ENCODE data around the gene EFCAB14. TPM values are rescaled to one million over a fixed set of nuclear protein-coding genes. Genes with fewer than 3 reads are reported as not detected.
A peak's percentile ranks its signal among the peaks of the same experiment; 100 is the strongest.

EFCAB14 gene
- total RNA-seq (81.7 and 81.9 TPM in 2 replicates), polyA plus RNA-seq (28.7 and 30.0 TPM in 2 replicates), polyA minus RNA-seq (50.9 and 58.0 TPM in 2 replicates), Bru-seq, nascent RNA (percentile 92 among the genes with signal in this experiment), BruChase-seq, experiment 1, labeled RNA remaining after a 6-hour chase (percentile 95 among the genes with signal in this experiment), BruChase-seq, experiment 2, labeled RNA remaining after a 2-hour chase (percentile 91 among the genes with signal in this experiment)
- polyA plus RNA-seq (2011; cell fraction: cytosol; rRNA removed), result 31.2 and 35.1 TPM in 2 replicates
- polyA plus RNA-seq (2011; cell fraction: nucleus; rRNA removed), result 34.6 and 41.2 TPM in 2 replicates
- 32.4 and 40.1 TPM in 2 replicates for polyA plus RNA-seq (2012)
- polyA minus RNA-seq (2011; cell fraction: cytosol; rRNA and poly(A)+ RNA removed), result 27.1 TPM
- polyA minus RNA-seq (2011; cell fraction: nucleus; rRNA and poly(A)+ RNA removed), result 38.6 and 39.4 TPM in 2 replicates
- long read RNA-seq, full-length matches to known transcripts, result 34 of 97 reads
- long read RNA-seq, partial matches to known transcripts, result 49 of 97 reads
- long read RNA-seq, other reads (novel, unspliced or antisense), result 14 of 97 reads

- POLR2A ChIA-PET, result no interaction called here
- Histone ChIP-seq H2AFZ (ENCODE audit: low read depth, low read length) (peak within 1 kb of the TSS; percentile 86), H3K4me3 (replicated peaks in 1 of 3; ENCODE audit: insufficient read depth in 1 of 3, low read depth in 1 of 3, low read length in 3 of 3) (peak within 1 kb of the TSS; percentile 63 to 96 (median 83)), H3K79me2 (ENCODE audit: control insufficient read depth, insufficient read depth, low read length) (peaks cover 25% of the 10 kb centered on the region), H3K4me1 (ENCODE audit: control insufficient read depth, extremely low read depth, insufficient read depth, low read length) (peaks cover 33% of the 10 kb centered on the region), H3K27me3 (ENCODE audit: control insufficient read depth in 2 of 2, insufficient read depth in 2 of 2, low read length in 2 of 2) (peaks cover 0 to 6% of the 10 kb centered on the region in 2 experiments), H3K36me3 (ENCODE audit: control insufficient read depth in 2 of 2, extremely low read depth in 1 of 2, insufficient read depth in 2 of 2, low read length in 2 of 2) (peaks cover 3 to 8% of the 10 kb centered on the region in 2 experiments), H3K9me3 (replicated peaks; ENCODE audit: control insufficient read depth, insufficient read depth, low read length) (no peaks in the 10 kb centered on the region), H3K27ac (ENCODE audit: insufficient read depth, low read depth, low read length) (peak within 1 kb of the TSS; percentile 82), H3K9ac (replicated peaks; ENCODE audit: extremely low read depth, insufficient read depth, low read length) (peak within 1 kb of the TSS; percentile 92), H3K9me1 (replicated peaks; ENCODE audit: control insufficient read depth, extremely low read depth, insufficient read depth, low read length) (no peaks in the 10 kb centered on the region), H4K20me1 (replicated peaks; ENCODE audit: control insufficient read depth, extremely low read depth, insufficient read depth, low read length) (peaks cover 6% of the 10 kb centered on the region), H3K4me2 (ENCODE audit: insufficient read depth, low read length) (peak within 1 kb of the TSS; percentile 96)
- CTCF ChIA-PET, result interaction anchor here (1.0 to 1.8 kb wide), 3 partner anchors 102 to 460 kb away, joined by 3 to 4 read pairs (median 3); partner anchors contain the start of gene MOB3C
- FAIRE-seq, result peak; percentile 91
- BruUV-seq (replicated peaks), result TSS peak; percentile 46
- dilution Hi-C loops (cut with MboI; ENCODE audit: extremely low pct_ligation_motif_present, low sequenced_read_pairs), result no loop called here
- intact Hi-C loops (cut with micrococcal nuclease), result loop anchor here (1.0 to 10.0 kb wide), 4 partner anchors 32 to 616 kb away; partner anchors contain the start of genes ATPAF1, CMPK1 and MKNK1
- peak; percentile 94 for DNase-seq (ENCODE audit: low read depth, low spot score)
- peak; percentile 48 for TF ChIP-seq POLR2A (IDR thresholded peaks at IDR 0.05; ENCODE audit: low read depth, low read length)
- peak; percentile 3 for TF ChIP-seq MAX (IDR thresholded peaks at IDR 0.05; ENCODE audit: insufficient read depth, insufficient read length)
- no peak for TF ChIP-seq GATA2 (IDR thresholded peaks at IDR 0.05; ENCODE audit: insufficient read depth, insufficient read length, low read depth, low read length)
- no peak for TF ChIP-seq FOS (IDR thresholded peaks at IDR 0.05; ENCODE audit: borderline replicate concordance, insufficient read depth, low read length)
- TF ChIP-seq CTCF (IDR thresholded peaks at IDR 0.05; ENCODE audit: extremely low read depth in 1 of 2, insufficient read depth in 1 of 2, low read depth in 1 of 2, low read length in 2 of 2), result no peak
- peak; percentile 16 for TF ChIP-seq JUN (IDR thresholded peaks at IDR 0.05; ENCODE audit: borderline replicate concordance, insufficient read depth, insufficient read length, low read depth)
- peak; percentile 67 for TF ChIP-seq POLR2AphosphoS5 (IDR thresholded peaks at IDR 0.05; ENCODE audit: insufficient read depth, low read depth, low read length)
- no peak for TF ChIP-seq MYC (IDR thresholded peaks at IDR 0.05; ENCODE audit: low read depth, low read length)
- TF ChIP-seq EZH2 (IDR thresholded peaks at IDR 0.05; ENCODE audit: borderline replicate concordance, low read depth, low read length, severe bottlenecking), result no peak
Observed at GRCh38 chr1:46718727-46719622, at the start of gene EFCAB14. Gene EFCAB14, minus strand, starts transcription at chr1:46719114. Its CDS starts 1,027 bp downstream, at chr1:46718087.

Data from endothelial cell of umbilical vein (primary cell).